Endodermal cell (in vitro differentiated cells): Measurements from ENCODE around the gene CALML6. TPM values are rescaled to one million over a fixed set of nuclear protein-coding genes. Genes with fewer than 3 reads are reported as not detected.

Source experiments
- DNase-seq: peaks from one replicate; pipeline ENCODE4 v3.0.0-alpha.2; 2017
- H3K27ac ChIP-seq: 2 replicates; pipeline ENCODE4 v1.5.1; 2013; ENCODE audit warnings: mild to moderate bottlenecking, low read depth, low read length, moderate library complexity
- H3K27me3 ChIP-seq: 2 replicates; pipeline ENCODE4 v1.6.1; 2013; ENCODE audit warnings: mild to moderate bottlenecking, low read length, moderate library complexity; ENCODE audit not compliant: insufficient read depth, control insufficient read depth, poor library complexity, severe bottlenecking
- H3K36me3 ChIP-seq: 2 replicates; pipeline ENCODE4 v1.7.0; 2013; ENCODE audit warnings: mild to moderate bottlenecking, low read length, moderate library complexity; ENCODE audit not compliant: control insufficient read depth, insufficient read depth
- H3K4me1 ChIP-seq: one replicate; pipeline ENCODE4 v1.7.0; 2013; ENCODE audit warnings: low read length; ENCODE audit not compliant: control insufficient read depth, insufficient read depth
- H3K4me3 ChIP-seq: 2 replicates; pipeline ENCODE4 v1.5.1; 2013; ENCODE audit warnings: mild to moderate bottlenecking, low read length, moderate library complexity
- H3K9ac ChIP-seq: 2 replicates; pipeline ENCODE4 v1.6.1; 2013; ENCODE audit warnings: mild to moderate bottlenecking, low read length, moderate library complexity; ENCODE audit not compliant: poor library complexity, severe bottlenecking; ENCODE audit errors: extremely low read depth
- H3K9me3 ChIP-seq: 2 replicates; pipeline ENCODE4 v1.6.1; 2013; ENCODE audit warnings: mild to moderate bottlenecking, low read length, moderate library complexity; ENCODE audit not compliant: control insufficient read depth
- H3K27ac Mint-ChIP-seq: 2 replicates; pipeline ENCODE4 v1.8.0; 2020; ENCODE audit warnings: mixed read lengths
- H3K27me3 Mint-ChIP-seq: 2 replicates; pipeline ENCODE4 v1.8.0; 2021; ENCODE audit warnings: mild to moderate bottlenecking, mixed read lengths; ENCODE audit not compliant: insufficient read depth
- H3K36me3 Mint-ChIP-seq: 2 replicates; pipeline ENCODE4 v1.8.0; 2020; ENCODE audit warnings: low read depth, mixed read lengths
- H3K4me1 Mint-ChIP-seq: 2 replicates; pipeline ENCODE4 v1.8.0; 2020; ENCODE audit warnings: mixed read lengths
- H3K4me3 Mint-ChIP-seq: 2 replicates; pipeline ENCODE4 v1.8.0; 2020; ENCODE audit warnings: mild to moderate bottlenecking, moderate library complexity, mixed read lengths
- H3K9me3 Mint-ChIP-seq: 2 replicates; pipeline ENCODE4 v1.8.0; 2020; ENCODE audit warnings: mild to moderate bottlenecking, mixed read lengths
- CTCF ChIP-seq: fragments of 200-600 bp; sonication (generic); conservative IDR thresholded peaks from 2 replicates; pipeline ENCODE4 v1.5.0; 2021; ENCODE audit warnings: antibody characterized with exemption, mild to moderate bottlenecking
- WGBS, 2 experiments: methylation state at CpG; one replicate each; pipeline versions ENCODE4 v1.1.5 to v1.1.7; 2013; ENCODE audit warnings: missing lambda C conversion rate in 2 of 2, mixed read lengths in 1 of 2; ENCODE audit not compliant: insufficient coverage in 1 of 2, insufficient read length in 1 of 2; 5-methylcytosine and 5-hydroxymethylcytosine counted together
- total RNA-seq, 2 donors: library from RNA; stranded (reverse); fragmentation: NEBNext Ultra II Directional in 1 of 2; extraction: Animal tissue kit (Norgen Biotek cat#: 25700) in 1 of 2; gene quantifications; 2 replicates in 1 of 2; 3 replicates in 1 of 2; pipeline ENCODE4 v1.2.1, GENCODE V29; 2021

Gene CALML6
- total RNA-seq, 2 donors from 2014 or later: 0.89 to 1.4 TPM

- DNase-seq: no peak
- H3K27ac Mint-ChIP-seq: no peak overlapping the region
- H3K36me3 ChIP-seq: no peaks in the 10 kb centered on the region
- no peak for TF ChIP-seq CTCF
- H3K4me1 ChIP-seq: no peaks in the 10 kb centered on the region
- no peak overlapping the region for H3K9ac ChIP-seq
- 90 to 91% methylated on average over 17 to 21 of the region's 21 CpGs for whole genome bisulfite sequencing, 2 experiments
- H3K4me1 Mint-ChIP-seq: no peaks in the 10 kb centered on the region
- no peaks in the 10 kb centered on the region for H3K27me3 ChIP-seq
- H3K9me3 ChIP-seq: no peaks in the 10 kb centered on the region
- H3K4me3 Mint-ChIP-seq: no peak overlapping the region
- H3K4me3 ChIP-seq: no peak overlapping the region
- H3K36me3 Mint-ChIP-seq: no peaks in the 10 kb centered on the region
- H3K27ac ChIP-seq: no peak overlapping the region
- peaks cover 2% of the 10 kb centered on the region for H3K9me3 Mint-ChIP-seq
- H3K27me3 Mint-ChIP-seq: no peaks in the 10 kb centered on the region
Observed at GRCh38 chr1:1926886-1927660, 12.0 kb downstream of the CALML6 start.

- no peaks in the 10 kb centered on the region for H3K4me1 Mint-ChIP-seq
- no peaks in the 10 kb centered on the region for H3K36me3 Mint-ChIP-seq
- H3K4me3 ChIP-seq: no peak overlapping the region
- H3K9me3 ChIP-seq: no peaks in the 10 kb centered on the region
- no peak overlapping the region for H3K27ac ChIP-seq
- no peak overlapping the region for H3K27ac Mint-ChIP-seq
- H3K9ac ChIP-seq: no peak overlapping the region
- no peak for DNase-seq
- no peaks in the 10 kb centered on the region for H3K36me3 ChIP-seq
- H3K4me1 ChIP-seq: no peaks in the 10 kb centered on the region
- no peaks in the 10 kb centered on the region for H3K27me3 Mint-ChIP-seq
- no peaks in the 10 kb centered on the region for H3K27me3 ChIP-seq
- WGBS, 2 experiments: 92 to 95% methylated on average over 13 to 25 of the region's 25 CpGs
- TF ChIP-seq CTCF: no peak
- no peak overlapping the region for H3K4me3 Mint-ChIP-seq
- peaks cover 2% of the 10 kb centered on the region for H3K9me3 Mint-ChIP-seq
Observed at GRCh38 chr1:1927751-1928150, 12.7 kb downstream of the CALML6 start.

- 89 to 93% methylated on average over 18 to 33 of the region's 34 CpGs for WGBS, 2 experiments
- no peaks in the 10 kb centered on the region for H3K36me3 ChIP-seq
- Mint-ChIP-seq H3K36me3 (no peaks in the 10 kb centered on the region), H3K27ac (no peak overlapping the region), H3K27me3 (no peaks in the 10 kb centered on the region), H3K4me3 (no peak overlapping the region), H3K9me3 (peaks cover 6% of the 10 kb centered on the region), H3K4me1 (no peaks in the 10 kb centered on the region)
- no peaks in the 10 kb centered on the region for H3K27me3 ChIP-seq
- peak; percentile 39 for DNase-seq
- no peaks in the 10 kb centered on the region for H3K4me1 ChIP-seq
- TF ChIP-seq CTCF: no peak
- no peaks in the 10 kb centered on the region for H3K9me3 ChIP-seq
- no peak overlapping the region for H3K9ac ChIP-seq
- H3K4me3 ChIP-seq: no peak overlapping the region
- H3K27ac ChIP-seq: no peak overlapping the region
Observed at GRCh38 chr1:1928231-1929101, 13.4 kb downstream of the CALML6 start.
